D341Med (cell line): ENCODE measurements around the gene SHMT1.
"Not testable (repeated sequence)": the region's sequence is repeated elsewhere in the genome, so short reads cannot be mapped to it uniquely, and the experiment has no call there.

Experiments
- DNase-seq: peaks from one replicate; pipeline ENCODE4 v3.0.0; 2012; ENCODE audit warnings: low spot score

The SHMT1 gene

GRCh38 chr17:18324140-18325050, 39.0 kb downstream of the SHMT1 start:
- DNase-seq, result no peak

DNA sequence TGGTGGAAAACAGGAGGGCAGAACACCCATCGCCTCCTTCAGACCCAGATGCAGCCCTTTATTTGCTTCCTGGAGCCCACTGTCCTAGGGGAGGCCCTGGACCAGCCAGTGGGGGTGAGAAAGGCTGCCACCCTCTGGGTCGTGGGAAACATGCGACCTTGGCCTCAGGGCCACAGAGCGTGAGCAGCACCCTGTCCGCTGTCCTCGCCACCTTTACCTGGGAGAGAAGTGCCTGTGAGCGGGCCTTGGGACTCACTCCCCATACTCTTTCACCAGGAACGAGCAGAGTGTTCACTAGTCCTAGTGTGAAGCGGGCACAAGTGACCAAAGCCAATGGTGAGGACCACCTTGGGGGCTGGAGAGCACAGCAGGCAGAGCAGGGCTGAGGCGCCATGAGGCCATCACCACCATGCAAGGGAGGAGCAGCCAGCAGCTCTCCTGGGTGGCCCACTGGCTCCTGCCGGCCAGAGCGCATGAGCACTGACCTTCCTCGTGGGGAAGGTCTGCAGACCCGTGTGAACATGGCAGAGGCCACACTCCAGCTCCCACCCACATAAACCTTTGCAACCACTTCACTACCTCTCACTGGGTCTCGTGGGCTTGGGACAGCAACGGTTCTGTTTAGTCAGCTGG, 39.7 kb downstream of the SHMT1 start:
- DNase-seq, result no peak

- DNase-seq, result no peak
These were observed 40.3 kb downstream of the SHMT1 start for GRCh38 chr17:18323007-18323406.

GRCh38 chr17:18322522-18322921, 40.8 kb downstream of the SHMT1 start:
- no peak for DNase-seq

DNA sequence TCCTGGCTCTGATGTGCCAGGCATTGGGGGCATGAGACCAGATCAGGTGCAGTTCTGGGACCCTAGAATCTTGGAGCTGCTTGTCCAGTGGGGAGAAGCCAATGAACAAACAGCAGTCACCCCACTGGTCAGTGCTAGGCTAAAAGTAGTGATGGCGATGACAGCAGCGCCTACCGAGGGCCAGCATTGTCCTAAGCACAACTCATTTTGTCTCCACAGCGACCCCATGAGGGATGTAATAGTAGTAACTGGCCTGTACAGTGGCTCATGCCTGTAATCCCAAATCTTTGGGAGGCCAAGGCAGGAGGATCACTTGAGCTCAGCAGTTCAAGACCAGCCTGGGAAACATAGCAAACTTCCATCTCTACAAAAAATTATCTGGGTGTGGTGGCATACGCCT, 42.0 kb downstream of the SHMT1 start:
- no peak for DNase-seq

- no peak for DNase-seq
These were observed 43.0 kb downstream of the SHMT1 start for GRCh38 chr17:18320301-18320700.

GRCh38 chr17:18319604-18320256, 43.6 kb downstream of the SHMT1 start:
- peak; percentile 52 for DNase-seq

GRCh38 chr17:18318771-18319450, 44.4 kb downstream of the SHMT1 start:
- no peak for DNase-seq

DNA sequence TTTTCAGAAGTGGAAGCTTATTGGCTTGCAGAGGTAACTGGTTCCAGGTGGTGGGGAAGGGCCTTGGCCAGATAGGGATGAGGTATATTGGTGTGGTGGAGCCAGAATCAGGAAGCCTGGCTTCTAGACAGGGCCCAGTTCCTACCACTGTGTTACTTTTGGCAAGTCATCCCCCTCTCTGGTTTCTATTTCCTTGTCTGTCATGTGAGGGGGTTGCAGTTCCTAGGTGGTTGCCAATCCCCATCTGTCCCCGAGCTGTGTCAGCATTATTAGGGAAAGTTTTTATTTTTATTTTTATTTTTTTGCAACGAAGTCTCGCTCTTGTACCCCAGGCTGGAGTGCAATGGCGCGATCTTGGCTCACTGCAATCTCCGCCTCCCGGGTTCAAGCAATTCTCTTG, 45.2 kb downstream of the SHMT1 start:
- no peak for DNase-seq

GRCh38 chr17:18315961-18316360, 47.4 kb downstream of the SHMT1 start:
- no peak for DNase-seq

DNA sequence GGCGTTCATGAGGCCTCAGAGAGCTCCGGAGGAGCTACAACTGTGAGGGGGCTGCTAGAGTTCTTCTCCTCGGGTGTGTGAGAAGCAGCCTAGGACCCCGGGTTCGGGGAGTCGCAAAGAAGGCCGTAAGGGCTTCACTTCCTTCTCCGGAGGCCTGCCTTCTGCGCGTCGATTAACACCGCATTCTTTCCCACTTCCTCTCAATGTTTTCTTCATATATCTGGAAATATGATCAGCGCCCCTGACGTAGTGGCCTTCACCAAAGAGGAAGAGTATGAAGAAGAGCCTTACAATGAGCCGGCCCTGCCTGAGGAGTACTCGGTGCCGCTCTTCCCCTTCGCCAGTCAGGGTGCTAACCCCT, 47.8 kb downstream of the SHMT1 start:
- DNase-seq, result no peak

- peak; percentile 86 for DNase-seq
These were observed 48.4 kb downstream of the SHMT1 start, which contains the start of the genes SMCR8 and TOP3A for GRCh38 chr17:18314731-18315561. Gene SMCR8 (plus strand): TSS chr17:18315293. CDS start chr17:18315790, 497 bp downstream. Gene TOP3A (minus strand): TSS chr17:18314994. CDS start chr17:18314778, 216 bp downstream.

GRCh38 chr17:18314059-18314730, 49.2 kb downstream of the SHMT1 start:
- DNase-seq, result no peak

GRCh38 chr17:18309202-18309601, 54.1 kb downstream of the SHMT1 start:
- no peak for DNase-seq

DNA sequence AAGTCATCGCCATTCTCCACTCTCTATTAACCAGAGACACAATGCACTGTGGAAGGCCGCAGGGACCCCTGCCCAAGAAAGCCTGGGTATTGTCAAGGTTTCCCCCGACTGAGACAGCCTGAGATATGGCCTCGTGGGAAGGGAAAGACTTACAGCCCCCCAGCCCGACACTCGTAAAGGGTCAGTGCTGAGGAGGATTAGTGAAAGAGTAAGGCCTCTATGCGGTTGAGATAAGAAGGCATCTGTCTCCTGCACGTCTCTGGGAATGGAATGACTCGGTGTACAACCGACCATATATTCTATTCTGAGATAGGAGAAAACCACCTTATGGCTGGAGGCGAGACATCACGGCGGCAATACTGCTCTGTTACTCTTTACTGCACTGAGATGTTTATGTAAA, 60.1 kb downstream of the SHMT1 start:
- not testable (repeated sequence) for DNase-seq

GRCh38 chr17:18300725-18301480, 62.4 kb downstream of the SHMT1 start:
- DNase-seq, result no peak

- DNase-seq, result not testable (repeated sequence)
These were observed 65.3 kb downstream of the SHMT1 start for GRCh38 chr17:18298061-18298460.

- no peak for DNase-seq
These were observed 71.4 kb downstream of the SHMT1 start for GRCh38 chr17:18291718-18292540.

DNA sequence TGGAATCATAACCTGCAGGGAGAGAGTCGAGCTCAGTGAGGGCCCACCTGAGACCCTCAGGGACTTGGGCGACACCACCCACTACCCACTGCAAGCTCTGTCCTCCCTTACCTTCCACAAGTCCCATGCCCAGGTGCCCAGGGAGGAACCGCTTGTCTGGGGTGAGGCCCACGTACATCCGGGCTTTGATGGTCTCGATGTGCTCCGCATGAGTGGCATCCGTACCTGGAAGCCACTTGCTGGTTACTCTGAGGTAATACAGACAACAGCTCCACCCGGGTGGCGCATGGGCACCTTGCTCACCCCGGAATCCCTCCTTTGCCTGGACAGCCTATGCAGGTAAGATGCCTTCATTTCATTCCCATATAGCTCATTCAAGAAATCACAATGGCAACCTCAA, 78.1 kb downstream of the SHMT1 start:
- no peak for DNase-seq
